GM12878 (cell line): Measurements from ENCODE around the gene IQCF6. TPM values are rescaled to one million over a fixed set of nuclear protein-coding genes. Genes with fewer than 3 reads are reported as not detected.

Experiments
- CREB1 ChIP-seq: IDR thresholded peaks from 2 replicates; pipeline ENCODE4 v1.6.1; 2012; ENCODE audit warnings: low read depth, mild to moderate bottlenecking, inconsistent platforms
- TCF7 ChIP-seq: IDR thresholded peaks from 2 replicates; pipeline ENCODE4 v1.6.1; 2014; ENCODE audit warnings: antibody characterized with exemption, borderline replicate concordance
- ZSCAN29 ChIP-seq: fragments of 450-650 bp; IDR thresholded peaks from 2 replicates; pipeline ENCODE4 v1.6.1; 2017; ENCODE audit warnings: mild to moderate bottlenecking, moderate library complexity
- polyA plus RNA-seq, 11 experiments: library from polyadenylated mRNA; depleted of rRNA in 4 of 11; unstranded in 6 of 11; stranded (reverse) in 5 of 11; fragments of >200 nt; fragmentation: Nextera tagmentation in 4 of 11; fragmentation: Illumina TruSeq in 1 of 11; extraction: Ambion mirVana in 4 of 11; extraction: Trizol in 1 of 11; gene quantifications; 1 replicate in 1 of 11; 2 replicates in 10 of 11; pipeline versions ENCODE4 v1.2.1 to v1.2.3, GENCODE V29; 2011 to 2016; ENCODE audit warnings: inconsistent platforms in 2 of 11, missing spikeins in 2 of 11, low read depth in 1 of 11
- total RNA-seq, 4 experiments: library from RNA; depleted of rRNA in 3 of 4; stranded (reverse); fragments of >200 nt in 3 of 4; fragmentation: Illumina TruSeq in 1 of 4; extraction: Trizol in 1 of 4; gene quantifications; 2 replicates each; pipeline versions ENCODE4 v1.2.1 to v1.2.3, GENCODE V29; 2013 to 2021
- TF ChIP-seq, protein P1 (sequence below): fragments of 450-650 bp; formaldehyde crosslinking; IDR thresholded peaks from 2 replicates; pipeline ENCODE4 v1.5.0; 2022; ENCODE audit warnings: mild to moderate bottlenecking, missing genetic modification characterization
- TF ChIP-seq, protein P2 (sequence below): fragments of 450-650 bp; IDR thresholded peaks from 2 replicates; pipeline ENCODE4 v1.6.1; 2018; ENCODE audit warnings: borderline replicate concordance, mild to moderate bottlenecking; ENCODE audit not compliant: partially characterized antibody

The IQCF6 gene
- total and polyA plus RNA-seq, 10 of the 15 experiments (the other 5 are each of a cell fraction or from before 2014, with no cell fraction given): not detected

DNA sequence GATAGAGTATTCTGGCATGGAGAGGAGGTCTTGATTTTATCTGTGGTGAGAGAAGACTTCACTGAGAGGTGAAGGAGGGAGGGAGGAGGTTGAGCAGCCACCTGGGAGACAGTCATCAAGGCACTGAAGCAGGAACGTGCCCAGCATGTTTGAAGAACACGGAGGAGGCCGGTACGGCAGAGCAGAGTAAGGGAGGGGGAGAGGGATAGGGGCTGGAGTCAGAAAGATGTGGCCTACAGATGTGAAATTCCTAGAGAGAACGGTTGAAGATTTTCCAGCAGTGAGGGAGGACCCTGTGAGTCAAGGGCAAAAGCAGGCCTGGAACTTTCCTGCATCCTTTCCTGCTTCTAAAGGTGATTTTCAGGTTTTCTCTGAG is 21.7 kb upstream of the IQCF6 start (continued):
- TF ChIP-seq, protein P1, sequence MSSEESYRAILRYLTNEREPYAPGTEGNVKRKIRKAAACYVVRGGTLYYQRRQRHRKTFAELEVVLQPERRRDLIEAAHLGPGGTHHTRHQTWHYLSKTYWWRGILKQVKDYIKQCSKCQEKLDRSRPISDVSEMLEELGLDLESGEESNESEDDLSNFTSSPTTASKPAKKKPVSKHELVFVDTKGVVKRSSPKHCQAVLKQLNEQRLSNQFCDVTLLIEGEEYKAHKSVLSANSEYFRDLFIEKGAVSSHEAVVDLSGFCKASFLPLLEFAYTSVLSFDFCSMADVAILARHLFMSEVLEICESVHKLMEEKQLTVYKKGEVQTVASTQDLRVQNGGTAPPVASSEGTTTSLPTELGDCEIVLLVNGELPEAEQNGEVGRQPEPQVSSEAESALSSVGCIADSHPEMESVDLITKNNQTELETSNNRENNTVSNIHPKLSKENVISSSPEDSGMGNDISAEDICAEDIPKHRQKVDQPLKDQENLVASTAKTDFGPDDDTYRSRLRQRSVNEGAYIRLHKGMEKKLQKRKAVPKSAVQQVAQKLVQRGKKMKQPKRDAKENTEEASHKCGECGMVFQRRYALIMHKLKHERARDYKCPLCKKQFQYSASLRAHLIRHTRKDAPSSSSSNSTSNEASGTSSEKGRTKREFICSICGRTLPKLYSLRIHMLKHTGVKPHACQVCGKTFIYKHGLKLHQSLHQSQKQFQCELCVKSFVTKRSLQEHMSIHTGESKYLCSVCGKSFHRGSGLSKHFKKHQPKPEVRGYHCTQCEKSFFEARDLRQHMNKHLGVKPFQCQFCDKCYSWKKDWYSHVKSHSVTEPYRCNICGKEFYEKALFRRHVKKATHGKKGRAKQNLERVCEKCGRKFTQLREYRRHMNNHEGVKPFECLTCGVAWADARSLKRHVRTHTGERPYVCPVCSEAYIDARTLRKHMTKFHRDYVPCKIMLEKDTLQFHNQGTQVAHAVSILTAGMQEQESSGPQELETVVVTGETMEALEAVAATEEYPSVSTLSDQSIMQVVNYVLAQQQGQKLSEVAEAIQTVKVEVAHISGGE (CRISPR knock-in tag): no peak
- TF ChIP-seq ZSCAN29 (no peak), CREB1 (no peak), TCF7 (no peak)
- TF ChIP-seq, protein P2, sequence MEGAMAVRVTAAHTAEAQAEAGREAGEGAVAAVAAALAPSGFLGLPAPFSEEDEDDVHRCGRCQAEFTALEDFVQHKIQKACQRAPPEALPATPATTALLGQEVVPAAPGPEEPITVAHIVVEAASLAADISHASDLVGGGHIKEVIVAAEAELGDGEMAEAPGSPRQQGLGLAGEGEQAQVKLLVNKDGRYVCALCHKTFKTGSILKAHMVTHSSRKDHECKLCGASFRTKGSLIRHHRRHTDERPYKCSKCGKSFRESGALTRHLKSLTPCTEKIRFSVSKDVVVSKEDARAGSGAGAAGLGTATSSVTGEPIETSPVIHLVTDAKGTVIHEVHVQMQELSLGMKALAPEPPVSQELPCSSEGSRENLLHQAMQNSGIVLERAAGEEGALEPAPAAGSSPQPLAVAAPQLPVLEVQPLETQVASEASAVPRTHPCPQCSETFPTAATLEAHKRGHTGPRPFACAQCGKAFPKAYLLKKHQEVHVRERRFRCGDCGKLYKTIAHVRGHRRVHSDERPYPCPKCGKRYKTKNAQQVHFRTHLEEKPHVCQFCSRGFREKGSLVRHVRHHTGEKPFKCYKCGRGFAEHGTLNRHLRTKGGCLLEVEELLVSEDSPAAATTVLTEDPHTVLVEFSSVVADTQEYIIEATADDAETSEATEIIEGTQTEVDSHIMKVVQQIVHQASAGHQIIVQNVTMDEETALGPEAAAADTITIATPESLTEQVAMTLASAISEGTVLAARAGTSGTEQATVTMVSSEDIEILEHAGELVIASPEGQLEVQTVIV: no peak
- TF ChIP-seq, all 136 proteins: peak for 0
